Measurements from ENCODE around the gene CD300LB.

- TF ChIP-seq, protein P1, sequence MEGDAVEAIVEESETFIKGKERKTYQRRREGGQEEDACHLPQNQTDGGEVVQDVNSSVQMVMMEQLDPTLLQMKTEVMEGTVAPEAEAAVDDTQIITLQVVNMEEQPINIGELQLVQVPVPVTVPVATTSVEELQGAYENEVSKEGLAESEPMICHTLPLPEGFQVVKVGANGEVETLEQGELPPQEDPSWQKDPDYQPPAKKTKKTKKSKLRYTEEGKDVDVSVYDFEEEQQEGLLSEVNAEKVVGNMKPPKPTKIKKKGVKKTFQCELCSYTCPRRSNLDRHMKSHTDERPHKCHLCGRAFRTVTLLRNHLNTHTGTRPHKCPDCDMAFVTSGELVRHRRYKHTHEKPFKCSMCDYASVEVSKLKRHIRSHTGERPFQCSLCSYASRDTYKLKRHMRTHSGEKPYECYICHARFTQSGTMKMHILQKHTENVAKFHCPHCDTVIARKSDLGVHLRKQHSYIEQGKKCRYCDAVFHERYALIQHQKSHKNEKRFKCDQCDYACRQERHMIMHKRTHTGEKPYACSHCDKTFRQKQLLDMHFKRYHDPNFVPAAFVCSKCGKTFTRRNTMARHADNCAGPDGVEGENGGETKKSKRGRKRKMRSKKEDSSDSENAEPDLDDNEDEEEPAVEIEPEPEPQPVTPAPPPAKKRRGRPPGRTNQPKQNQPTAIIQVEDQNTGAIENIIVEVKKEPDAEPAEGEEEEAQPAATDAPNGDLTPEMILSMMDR (IDR thresholded peaks at IDR 0.05) = no peak
- TF ChIP-seq EP300 (IDR thresholded peaks at IDR 0.05) (no peak), POLR2A (IDR thresholded peaks at IDR 0.05) (no peak), POLR2AphosphoS5 (IDR thresholded peaks at IDR 0.05) (no peak)
Measured at GRCh38 chr17:74490716-74491115, 40.6 kb downstream of the CD300LB start.
